Measurements from ENCODE around the gene NEURL3. TPM values are rescaled to one million over a fixed set of nuclear protein-coding genes. Genes with fewer than 3 reads are reported as not detected.

NEURL3 gene
- total RNA-seq, 4 donors from 2014 or later = not detected

- WGBS, 2 donors = 73 to 75% methylated on average over 6 of the region's 6 CpGs
- intact Hi-C loops (cut with DNase I) = no loop called here
- Histone ChIP-seq H3K4me3 (no peak overlapping the region), H3K36me3 (no peaks in the 10 kb centered on the region), H3K9me3 (no peaks in the 10 kb centered on the region), H3K27me3 (peaks cover 0 to 42% (median 0%) of the 10 kb centered on the region in 4 donors), H3K27ac (no peak overlapping the region), H3K4me1 (peaks cover 12 to 24% (median 14%) of the 10 kb centered on the region in 3 donors)
- no peak for DNase-seq
- TF ChIP-seq POLR2A (IDR thresholded peaks at IDR 0.05) = no peak
- TF ChIP-seq CTCF (IDR thresholded peaks at IDR 0.05) = no peak
Measured at GRCh38 chr2:96510931-96511595, 5.9 kb upstream of the NEURL3 start.

GRCh38 chr2:96509847-96510230, 4.7 kb upstream of the NEURL3 start:
- H3K27me3 ChIP-seq = peaks cover 0 to 42% (median 0%) of the 10 kb centered on the region in 4 donors
- TF ChIP-seq POLR2A (IDR thresholded peaks at IDR 0.05) (no peak), CTCF (IDR thresholded peaks at IDR 0.05) (no peak)
- intact Hi-C loops (cut with DNase I) = loop anchor here (5.0 kb wide), 1 partner anchor 103 kb away; no protein-coding TSS in a partner anchor
- H3K4me1 ChIP-seq = peaks cover 12 to 31% (median 14%) of the 10 kb centered on the region in 3 donors
- H3K27ac ChIP-seq = no peak overlapping the region
- H3K4me3 ChIP-seq = no peak overlapping the region
- WGBS, 2 donors = 68 to 100% methylated on average over 1 to 3 of the region's 11 CpGs
- H3K36me3 ChIP-seq = no peaks in the 10 kb centered on the region
- no peaks in the 10 kb centered on the region for H3K9me3 ChIP-seq
- no peak for DNase-seq

GRCh38 chr2:96509114-96509846, 4.1 kb upstream of the NEURL3 start:
- Histone ChIP-seq H3K4me1 (peaks cover 12 to 31% (median 14%) of the 10 kb centered on the region in 3 donors), H3K36me3 (no peaks in the 10 kb centered on the region), H3K9me3 (no peaks in the 10 kb centered on the region), H3K27ac (no peak overlapping the region), H3K4me3 (no peak overlapping the region), H3K27me3 (peaks cover 0 to 43% (median 0%) of the 10 kb centered on the region in 4 donors)
- no peak for DNase-seq
- TF ChIP-seq POLR2A (IDR thresholded peaks at IDR 0.05) (peak in 1 of 4 donors; percentile 5), CTCF (IDR thresholded peaks at IDR 0.05) (peak; percentile 85 to 98 (median 98))
- intact Hi-C loops (cut with DNase I) = loop anchor here (5.0 kb wide), 1 partner anchor 102 kb away; no protein-coding TSS in a partner anchor
- WGBS, 2 donors = 40 to 43% methylated on average over 7 to 14 of the region's 32 CpGs

GRCh38 chr2:96508521-96509113, 3.5 kb upstream of the NEURL3 start:
- no peak for DNase-seq

More at GRCh38 chr2:96508521-96509113, 3.5 kb upstream of the NEURL3 start:
- Histone ChIP-seq H3K9me3 (no peaks in the 10 kb centered on the region), H3K36me3 (no peaks in the 10 kb centered on the region), H3K27me3 (peaks cover 0 to 50% (median 0%) of the 10 kb centered on the region in 4 donors), H3K4me3 (peak overlapping the region in 1 of 4 donors; percentile 38), H3K27ac (no peak overlapping the region), H3K4me1 (peaks cover 12 to 31% (median 14%) of the 10 kb centered on the region in 3 donors)
- WGBS, 2 donors = 51% methylated on average over 7 of the region's 26 CpGs; no CpG with 5 or more reads in 1 of the 2 donors
- TF ChIP-seq CTCF (IDR thresholded peaks at IDR 0.05) = no peak
- TF ChIP-seq POLR2A (IDR thresholded peaks at IDR 0.05) = no peak
- intact Hi-C loops (cut with DNase I) = loop anchor here (5.0 kb wide), 1 partner anchor 101 kb away; no protein-coding TSS in a partner anchor

Measured in esophagus squamous epithelium (tissue), 5 donors.